Brain microvascular endothelial cell (primary cell): ENCODE data around the gene FOXP2.

Source experiments
- DNase-seq: peaks from one replicate; pipeline ENCODE4 v3.0.0-alpha.2; 2020
- H3K27ac ChIP-seq: fragments of 250-450 bp; sonication (Bioruptor Pico); 2 replicates; pipeline ENCODE4 v1.5.1; 2020; ENCODE audit warnings: mild to moderate bottlenecking, moderate library complexity
- H3K27me3 ChIP-seq: fragments of 250-450 bp; sonication (Bioruptor Pico); replicated peaks from 2 replicates; pipeline ENCODE4 v1.5.1; 2020; ENCODE audit warnings: mild to moderate bottlenecking
- H3K36me3 ChIP-seq: fragments of 250-450 bp; sonication (Bioruptor Pico); replicated peaks from 2 replicates; pipeline ENCODE4 v1.5.1; 2020; ENCODE audit warnings: mild to moderate bottlenecking
- H3K4me3 ChIP-seq: 2 replicates; pipeline ENCODE4 v1.5.1; 2011; ENCODE audit warnings: low read depth, mild to moderate bottlenecking, control low read depth, low read length, moderate library complexity
- CTCF ChIP-seq: IDR thresholded peaks from 2 replicates; pipeline ENCODE4 v1.5.1; 2011; ENCODE audit warnings: low read depth, mild to moderate bottlenecking, moderate library complexity, low read length, control low read depth, inconsistent platforms; ENCODE audit errors: missing control alignments
- in situ Hi-C: cut with HindIII; loops from 2 replicates; pipeline ENCODE4 v1.10.0; 2017; ENCODE audit warnings: low sequenced_read_pairs, low pct_ligation_motif_present

FOXP2 gene

DNA sequence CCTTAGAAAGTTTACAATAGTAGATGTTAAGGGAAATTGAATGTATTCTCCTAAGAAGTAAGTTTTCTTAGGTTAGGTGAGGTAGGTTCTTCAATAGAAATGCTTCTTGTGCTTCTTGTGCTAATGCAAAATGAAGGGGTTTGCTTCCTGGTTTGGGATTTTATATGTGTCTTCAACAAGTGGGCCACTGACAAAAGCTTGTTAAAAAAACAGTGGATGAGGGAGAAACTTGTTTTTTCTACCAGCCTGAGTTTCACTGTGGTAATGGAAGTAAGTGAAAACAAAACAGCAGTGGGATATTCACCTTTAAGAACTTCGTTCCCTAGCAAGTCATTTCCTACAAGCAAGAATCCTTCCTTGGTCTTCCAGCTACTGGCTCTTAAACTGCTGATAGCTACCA, 107.5 kb downstream of the FOXP2 start:
- in situ Hi-C loops = no loop called here
- no peaks in the 10 kb centered on the region for H3K27me3 ChIP-seq
- no peak for DNase-seq
- H3K27ac ChIP-seq = no peak overlapping the region
- H3K4me3 ChIP-seq = no peak overlapping the region
- TF ChIP-seq CTCF = no peak
- no peaks in the 10 kb centered on the region for H3K36me3 ChIP-seq

- in situ Hi-C loops = no loop called here
- TF ChIP-seq CTCF = no peak
- H3K4me3 ChIP-seq = no peak overlapping the region
- H3K27ac ChIP-seq = no peak overlapping the region
- DNase-seq = no peak
- H3K36me3 ChIP-seq = no peaks in the 10 kb centered on the region
- H3K27me3 ChIP-seq = no peaks in the 10 kb centered on the region
Observed at GRCh38 chr7:114527589-114527988, 113.0 kb downstream of the FOXP2 start.

DNA sequence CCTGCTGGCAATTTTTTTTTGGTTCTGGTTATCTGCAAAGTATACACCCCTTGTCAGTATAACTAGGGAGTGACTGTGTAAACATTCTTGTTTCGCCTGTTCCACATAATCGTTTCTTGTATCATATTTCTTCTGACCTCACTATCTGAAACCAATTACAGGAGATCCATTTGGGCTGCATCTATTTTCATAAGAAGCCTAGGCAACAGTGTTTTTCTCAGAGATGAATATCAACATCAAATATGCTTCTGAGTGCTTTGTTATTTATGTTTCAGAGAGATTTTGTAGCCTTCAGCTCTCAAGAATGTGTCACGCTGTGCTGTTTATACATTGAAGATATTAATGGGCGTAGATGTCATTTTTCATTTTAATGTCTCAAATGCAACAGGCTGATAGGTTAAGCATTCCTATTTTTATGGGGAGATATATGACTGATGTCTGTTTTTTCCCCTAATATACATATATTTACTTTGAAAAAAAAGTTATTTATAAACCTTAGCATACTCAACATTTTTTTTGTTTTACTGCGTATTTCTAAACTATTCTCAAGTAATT, 115.5 kb downstream of the FOXP2 start:
- in situ Hi-C loops = no loop called here
- peak overlapping the region; percentile 38 for H3K27ac ChIP-seq
- TF ChIP-seq CTCF = no peak

GRCh38 chr7:114531326-114531725, 116.7 kb downstream of the FOXP2 start:
- Histone ChIP-seq H3K27me3 (no peaks in the 10 kb centered on the region), H3K27ac (no peak overlapping the region), H3K36me3 (no peaks in the 10 kb centered on the region), H3K4me3 (no peak overlapping the region)
- in situ Hi-C loops = no loop called here
- no peak for DNase-seq
- TF ChIP-seq CTCF = no peak

More for the DNA sequence above, 115.5 kb downstream of the FOXP2 start:
- Histone ChIP-seq H3K4me3 (no peak overlapping the region), H3K36me3 (no peaks in the 10 kb centered on the region), H3K27me3 (no peaks in the 10 kb centered on the region)
- DNase-seq = peak; percentile 73

DNA sequence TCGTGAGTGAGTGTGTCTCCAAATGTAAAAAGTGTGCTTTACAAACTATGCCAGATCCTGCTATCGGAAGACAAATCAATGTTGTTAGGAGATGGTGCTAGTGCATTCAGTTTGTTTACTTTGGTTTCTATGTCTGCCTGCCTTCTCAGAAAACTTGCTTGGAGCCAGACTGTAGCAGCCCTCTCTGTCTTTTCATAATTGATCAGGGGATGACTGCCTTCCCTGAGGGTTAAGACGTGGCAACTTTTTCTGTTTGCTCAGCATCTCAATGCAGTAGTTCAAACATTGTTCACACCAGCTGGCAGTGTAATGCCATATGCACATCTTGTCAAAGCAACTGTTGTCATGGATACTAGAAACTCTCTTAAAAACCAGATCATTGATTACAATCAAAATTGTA, 118.5 kb downstream of the FOXP2 start:
- in situ Hi-C loops = no loop called here
- Histone ChIP-seq H3K36me3 (no peaks in the 10 kb centered on the region), H3K27me3 (no peaks in the 10 kb centered on the region), H3K4me3 (no peak overlapping the region), H3K27ac (no peak overlapping the region)
- DNase-seq = no peak
- no peak for TF ChIP-seq CTCF

DNA sequence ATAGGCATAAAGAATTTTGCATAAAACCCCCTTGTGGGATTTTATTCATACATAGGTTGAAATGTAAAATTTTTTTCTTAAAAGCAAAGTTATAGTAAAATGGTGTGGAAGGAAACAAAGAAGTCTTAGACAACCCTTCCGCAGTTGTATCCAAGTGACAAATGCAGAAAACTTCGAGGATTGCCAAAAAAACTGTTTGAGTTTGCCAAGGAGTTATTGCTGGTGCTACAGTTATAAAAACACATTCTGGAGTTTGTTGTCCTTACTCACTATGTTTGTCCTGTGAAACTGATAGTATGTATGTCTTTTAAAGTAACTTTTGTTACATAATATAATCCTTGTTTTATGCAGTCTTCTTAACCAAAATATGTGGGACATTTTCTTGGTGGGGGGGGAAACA, 120.3 kb downstream of the FOXP2 start:
- DNase-seq = no peak
- no peak overlapping the region for H3K4me3 ChIP-seq
- no peak for TF ChIP-seq CTCF
- in situ Hi-C loops = no loop called here
- H3K27me3 ChIP-seq = no peaks in the 10 kb centered on the region
- H3K36me3 ChIP-seq = no peaks in the 10 kb centered on the region
- no peak overlapping the region for H3K27ac ChIP-seq
